Measurements from ENCODE around the gene PLPPR3.

- TF ChIP-seq SNAI2 (CRISPR knock-in tag; IDR thresholded peaks at IDR 0.05), result no peak
- no peak for TF ChIP-seq ZFP3 (CRISPR knock-in tag; IDR thresholded peaks at IDR 0.05)
- no peak for TF ChIP-seq ESRRG (CRISPR knock-in tag; IDR thresholded peaks at IDR 0.05)
- TF ChIP-seq, protein P1, sequence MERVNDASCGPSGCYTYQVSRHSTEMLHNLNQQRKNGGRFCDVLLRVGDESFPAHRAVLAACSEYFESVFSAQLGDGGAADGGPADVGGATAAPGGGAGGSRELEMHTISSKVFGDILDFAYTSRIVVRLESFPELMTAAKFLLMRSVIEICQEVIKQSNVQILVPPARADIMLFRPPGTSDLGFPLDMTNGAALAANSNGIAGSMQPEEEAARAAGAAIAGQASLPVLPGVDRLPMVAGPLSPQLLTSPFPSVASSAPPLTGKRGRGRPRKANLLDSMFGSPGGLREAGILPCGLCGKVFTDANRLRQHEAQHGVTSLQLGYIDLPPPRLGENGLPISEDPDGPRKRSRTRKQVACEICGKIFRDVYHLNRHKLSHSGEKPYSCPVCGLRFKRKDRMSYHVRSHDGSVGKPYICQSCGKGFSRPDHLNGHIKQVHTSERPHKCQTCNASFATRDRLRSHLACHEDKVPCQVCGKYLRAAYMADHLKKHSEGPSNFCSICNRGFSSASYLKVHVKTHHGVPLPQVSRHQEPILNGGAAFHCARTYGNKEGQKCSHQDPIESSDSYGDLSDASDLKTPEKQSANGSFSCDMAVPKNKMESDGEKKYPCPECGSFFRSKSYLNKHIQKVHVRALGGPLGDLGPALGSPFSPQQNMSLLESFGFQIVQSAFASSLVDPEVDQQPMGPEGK (CRISPR knock-in tag; IDR thresholded peaks at IDR 0.05; ENCODE audit: borderline replicate concordance), result no peak
- TF ChIP-seq ZC3H10 (CRISPR knock-in tag; IDR thresholded peaks at IDR 0.05), result no peak
- TF ChIP-seq TOX (CRISPR knock-in tag; IDR thresholded peaks at IDR 0.05; ENCODE audit: borderline replicate concordance), result no peak
- no peak for TF ChIP-seq BACH2 (CRISPR knock-in tag; IDR thresholded peaks at IDR 0.05; ENCODE audit: borderline replicate concordance)
- TF ChIP-seq RARB (CRISPR knock-in tag; IDR thresholded peaks at IDR 0.05), result no peak
Measured at GRCh38 chr19:801861-802497, 19.8 kb downstream of the PLPPR3 start.

All from SK-N-SH treated with all-trans-retinoic acid at 6 μM for 48 hours (cell line).